Stimulated activated CD4-positive, alpha-beta T cell treated with anti-CD3 and anti-CD28 coated beads, TNF-alpha, amount 100 ng/mL, for 4 hours (primary cell): ENCODE measurements around the gene AGFG2.
A peak's percentile ranks its signal among the peaks of the same experiment; 100 is the strongest.

Experiments used
- DNase-seq, 3 experiments: peaks; one replicate each; pipeline ENCODE4 v3.0.0-alpha.2; 2020; ENCODE audit warnings: low read depth in 3 of 3

AGFG2 gene

GRCh38 chr7:100611983-100612729 is 73.2 kb downstream of the AGFG2 start, which contains the start of gene MOSPD3:
TSS of gene MOSPD3 (plus strand) at chr7:100612540. CDS start at chr7:100612792, 252 bp downstream.
- DNase-seq, result peak; percentile 95 to 99 (median 97)

GRCh38 chr7:100612730-100613390 is 73.9 kb downstream of the AGFG2 start:
- DNase-seq, result no peak

- no peak for DNase-seq
Measured at GRCh38 chr7:100613412-100614175, 74.6 kb downstream of the AGFG2 start.

GRCh38 chr7:100614308-100614861 is 75.4 kb downstream of the AGFG2 start:
- DNase-seq, result no peak
